ENCODE results near the gene AFG1L.
"Not testable (repeated sequence)": the region's sequence is repeated elsewhere in the genome, so short reads cannot be mapped to it uniquely, and the experiment has no call there.

The AFG1L gene

DNA sequence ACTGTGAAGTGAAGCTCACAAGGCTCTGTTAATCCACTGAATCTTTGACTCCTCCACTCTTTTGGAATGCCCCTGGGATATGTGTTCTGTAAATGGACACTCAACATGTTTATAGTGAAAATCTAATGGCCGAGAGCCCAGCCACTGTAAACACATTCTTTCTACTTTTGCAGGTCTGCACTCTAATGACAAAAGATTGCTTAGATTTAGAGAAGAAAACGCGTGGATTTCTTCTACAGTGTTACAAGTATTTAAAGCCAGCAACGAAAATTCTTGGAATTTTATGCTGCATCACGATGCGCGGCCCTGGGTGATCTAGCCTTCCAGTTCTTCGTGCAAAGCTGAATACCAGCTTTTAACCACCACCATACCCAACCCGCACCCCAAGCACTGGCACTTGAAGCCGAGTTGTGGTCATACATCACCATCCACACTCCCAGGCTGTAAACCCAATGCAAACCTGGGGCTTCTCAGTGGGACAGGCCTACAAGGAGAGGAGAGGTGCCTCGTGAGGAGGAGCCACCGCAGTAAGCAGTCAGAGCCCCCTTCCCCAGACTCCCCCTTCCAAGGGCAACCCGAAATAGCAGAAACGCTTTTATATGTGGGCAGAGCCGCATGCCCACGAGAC lies 262.1 kb downstream of the AFG1L start:
- DNase-seq (ENCODE audit: low read depth, low spot score): no peak
- TF ChIP-seq FOXP2 (optimal IDR thresholded peaks at IDR 0.05; ENCODE audit: control extremely low read depth, extremely low read length, insufficient read depth): no peak
- TF ChIP-seq EZH2 (IDR thresholded peaks at IDR 0.05): no peak
- no peak for TF ChIP-seq POLR2AphosphoS5 (IDR thresholded peaks at IDR 0.05; ENCODE audit: borderline replicate concordance, low read depth, low read length)
- Histone ChIP-seq H3K9me3 (ENCODE audit: low read depth, low read length) (no peaks in the 10 kb centered on the region), H3K36me3 (ENCODE audit: insufficient read depth, low read length) (peaks cover 3% of the 10 kb centered on the region; the same call in 1 of the 2 replicates), H3K27ac (peak overlapping the region; percentile 97; the same call in 1 of the 2 replicates), H3K9ac (ENCODE audit: insufficient read length) (peak overlapping the region; percentile 89), H3K4me3 (peak overlapping the region; percentile 94)

DNA sequence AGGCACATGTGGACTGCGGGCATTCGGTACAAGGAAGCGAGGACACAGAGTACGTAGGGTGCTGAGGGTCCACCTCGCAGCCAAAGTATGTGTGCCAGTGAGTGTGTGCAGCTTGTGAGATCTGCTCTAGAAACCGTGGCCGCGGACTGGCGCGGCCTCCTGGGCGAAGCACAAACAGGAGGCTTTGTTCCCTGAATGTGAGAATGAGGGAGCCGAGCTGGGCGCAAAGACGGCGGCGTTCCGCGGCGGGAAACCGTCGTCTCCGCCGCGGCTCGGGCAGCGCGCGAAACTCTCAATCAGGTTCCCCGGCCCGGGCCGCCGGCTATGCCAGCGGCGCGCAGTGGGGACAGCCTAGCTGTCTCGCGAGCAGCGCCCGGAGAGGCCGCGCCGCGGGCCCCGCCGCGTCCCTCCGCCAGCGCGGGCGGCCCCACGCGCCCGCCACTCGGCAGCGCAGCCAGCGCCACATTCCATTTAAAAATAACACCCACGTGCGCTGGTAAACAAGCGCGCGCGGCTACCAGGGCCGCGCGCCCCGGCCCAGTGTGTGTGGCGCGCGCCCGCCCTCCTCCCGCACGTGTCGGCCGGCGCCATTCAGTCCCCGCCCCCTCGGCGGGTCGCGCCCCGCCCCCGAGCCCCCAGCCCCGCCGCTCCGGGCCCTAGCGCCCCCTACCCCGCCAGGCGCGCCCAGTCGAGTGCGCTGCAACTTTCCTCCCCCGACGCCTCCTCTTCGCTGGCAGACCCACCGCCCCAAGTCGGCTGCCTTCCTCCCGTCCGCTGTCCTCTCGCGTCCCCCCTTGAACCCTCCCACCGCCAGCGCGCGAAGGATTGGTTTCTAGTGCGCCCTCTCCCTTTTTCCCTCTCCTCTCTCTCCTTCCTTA lies 262.9 kb downstream of the AFG1L start:
- DNase-seq (ENCODE audit: low read depth, low spot score): no peak
- Histone ChIP-seq H3K36me3 (ENCODE audit: insufficient read depth, low read length) (peaks cover 3% of the 10 kb centered on the region; the same call in 1 of the 2 replicates), H3K4me3 (peak overlapping the region; percentile 94), H3K9me3 (ENCODE audit: low read depth, low read length) (no peaks in the 10 kb centered on the region), H3K27ac (peak overlapping the region; percentile 97), H3K9ac (ENCODE audit: insufficient read length) (peak overlapping the region; percentile 89)
- TF ChIP-seq EZH2 (IDR thresholded peaks at IDR 0.05) (no peak), POLR2AphosphoS5 (IDR thresholded peaks at IDR 0.05; ENCODE audit: borderline replicate concordance, low read depth, low read length) (peak; percentile 31; the same call in 1 of the 2 replicates)

DNA sequence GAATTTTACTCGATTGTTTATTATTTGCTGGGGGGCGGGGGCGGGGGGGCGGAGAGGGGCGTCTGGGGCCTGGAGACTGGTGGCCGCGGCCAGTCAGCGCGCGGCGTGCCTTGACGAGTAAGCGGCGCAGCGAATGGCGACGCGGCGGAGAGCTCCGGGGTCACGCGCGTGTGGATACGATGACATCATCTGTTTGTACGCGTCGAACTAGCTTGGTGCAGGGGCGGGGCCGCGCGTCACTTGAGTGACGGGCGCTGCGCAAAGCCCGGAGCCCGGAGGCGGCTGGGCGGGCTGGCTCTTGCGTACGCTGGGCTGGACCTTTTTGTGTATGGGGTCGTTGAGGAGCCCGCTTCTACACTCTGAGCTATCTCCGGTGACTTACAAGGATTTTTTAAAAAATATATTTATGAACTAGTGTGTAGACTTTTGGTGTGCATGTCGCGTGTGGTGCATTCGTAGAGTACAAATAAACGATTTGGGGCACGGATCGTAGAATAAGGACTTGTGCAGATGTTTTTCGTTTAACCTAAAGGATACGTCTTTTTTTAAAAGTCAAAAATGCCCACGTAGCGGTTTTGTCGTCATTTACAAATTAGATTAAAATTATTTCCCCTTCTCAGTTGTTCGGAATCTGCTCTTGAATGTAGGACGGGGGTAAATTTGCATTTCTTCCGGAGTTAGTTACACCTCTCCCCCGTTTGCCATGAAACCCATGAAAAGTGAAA lies 263.7 kb downstream of the AFG1L start:
- Histone ChIP-seq H3K9me3 (ENCODE audit: low read depth, low read length) (no peaks in the 10 kb centered on the region), H3K4me3 (peak overlapping the region; percentile 94), H3K36me3 (ENCODE audit: insufficient read depth, low read length) (peaks cover 3% of the 10 kb centered on the region; the same call in 1 of the 2 replicates), H3K27ac (peak overlapping the region; percentile 97), H3K9ac (ENCODE audit: insufficient read length) (peak overlapping the region; percentile 89)
- peak; percentile 97 for DNase-seq (ENCODE audit: low read depth, low spot score)
- TF ChIP-seq POLR2AphosphoS5 (IDR thresholded peaks at IDR 0.05; ENCODE audit: borderline replicate concordance, low read depth, low read length) (peak; percentile 39; the same call in 1 of the 2 replicates), FOXP2 (optimal IDR thresholded peaks at IDR 0.05; ENCODE audit: control extremely low read depth, extremely low read length, insufficient read depth) (peak; percentile 99), EZH2 (IDR thresholded peaks at IDR 0.05) (no peak)

DNA sequence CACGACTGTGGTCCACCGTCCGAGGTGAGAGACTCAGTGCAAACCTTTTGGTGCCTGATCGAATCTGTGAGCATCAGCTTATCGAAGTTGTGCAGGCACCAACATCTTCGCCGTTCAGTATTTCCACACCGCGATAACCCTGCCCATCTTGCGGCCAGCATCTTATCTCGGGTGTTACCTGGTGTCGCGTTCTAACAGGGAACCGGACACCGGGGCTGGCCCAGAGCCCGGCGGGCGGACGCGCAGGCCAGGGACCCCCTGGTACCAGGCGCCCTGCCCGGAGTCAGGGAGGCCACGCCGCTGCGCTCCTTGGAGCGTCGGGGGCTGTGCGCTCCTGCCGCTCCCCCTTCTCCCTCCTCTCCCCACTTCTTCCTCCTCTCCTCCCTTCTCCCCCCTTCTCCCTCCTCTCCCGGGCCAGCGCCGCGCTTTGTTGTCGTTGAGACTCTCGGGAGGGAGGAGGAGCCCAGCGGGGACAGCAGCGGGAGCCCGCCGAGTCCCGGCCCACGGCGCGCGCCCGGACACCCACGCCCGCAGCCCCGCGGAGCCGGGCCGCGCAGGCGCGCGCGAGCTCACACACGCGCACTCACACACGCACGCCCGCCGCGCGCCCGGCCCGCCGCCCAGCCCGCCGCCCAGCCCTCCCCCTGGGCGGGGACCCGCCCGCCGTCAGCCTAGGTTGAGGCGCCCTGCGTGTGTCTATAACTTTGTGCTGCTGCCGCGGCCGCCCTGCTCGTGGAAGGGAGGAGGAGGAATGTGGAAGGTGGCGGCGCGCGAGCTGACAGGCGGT lies 264.4 kb downstream of the AFG1L start:
- peaks cover 3% of the 10 kb centered on the region; the same call in 1 of the 2 replicates for H3K36me3 ChIP-seq (ENCODE audit: insufficient read depth, low read length)
- TF ChIP-seq EZH2 (IDR thresholded peaks at IDR 0.05) (no peak), POLR2AphosphoS5 (IDR thresholded peaks at IDR 0.05; ENCODE audit: borderline replicate concordance, low read depth, low read length) (peak; percentile 77), FOXP2 (optimal IDR thresholded peaks at IDR 0.05; ENCODE audit: control extremely low read depth, extremely low read length, insufficient read depth) (peak; percentile 87)
- no peak for DNase-seq (ENCODE audit: low read depth, low spot score)
- H3K9ac ChIP-seq (ENCODE audit: insufficient read length): peak overlapping the region; percentile 85
- peak overlapping the region; percentile 94 for H3K4me3 ChIP-seq
- H3K9me3 ChIP-seq (ENCODE audit: low read depth, low read length): no peaks in the 10 kb centered on the region
- peak overlapping the region; percentile 73 for H3K27ac ChIP-seq

DNA sequence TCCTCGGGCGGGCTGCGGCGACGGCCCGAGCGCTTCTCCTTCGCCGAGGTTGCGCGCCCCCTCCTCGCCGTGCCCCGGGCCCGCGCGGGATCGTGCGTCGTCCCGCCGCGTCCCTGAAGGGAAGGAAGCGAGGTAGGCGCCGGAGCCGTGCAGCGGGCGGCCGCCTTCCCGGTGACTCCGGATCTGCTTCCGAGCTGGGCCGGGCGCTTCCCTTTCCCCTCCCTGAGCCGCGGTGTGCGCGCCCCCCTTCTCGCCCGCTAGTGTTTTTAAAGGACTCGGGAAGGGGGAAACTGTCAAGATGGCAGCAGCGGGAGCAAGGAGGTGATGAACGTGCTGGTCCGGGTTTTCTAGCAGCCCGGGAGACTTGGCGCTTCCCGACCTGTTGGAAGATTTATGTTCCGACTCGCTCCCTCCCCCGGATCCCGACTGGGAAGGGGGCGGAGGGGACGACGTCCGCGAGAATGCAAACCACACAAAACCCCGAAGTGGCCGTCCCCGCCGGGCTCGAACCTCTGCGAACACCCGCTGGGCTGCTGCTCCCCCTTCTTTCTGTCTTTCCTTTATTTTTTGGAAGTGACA lies 265.1 kb downstream of the AFG1L start:
- TF ChIP-seq POLR2AphosphoS5 (IDR thresholded peaks at IDR 0.05; ENCODE audit: borderline replicate concordance, low read depth, low read length): no peak; the same call in 1 of the 2 replicates
- no peak for TF ChIP-seq EZH2 (IDR thresholded peaks at IDR 0.05)
- no peak for TF ChIP-seq FOXP2 (optimal IDR thresholded peaks at IDR 0.05; ENCODE audit: control extremely low read depth, extremely low read length, insufficient read depth)
- peak overlapping the region; percentile 73 for H3K27ac ChIP-seq
- H3K4me3 ChIP-seq: peak overlapping the region; percentile 94
- H3K9ac ChIP-seq (ENCODE audit: insufficient read length): peak overlapping the region; percentile 83
- DNase-seq (ENCODE audit: low read depth, low spot score): no peak
- peaks cover 3% of the 10 kb centered on the region; the same call in 1 of the 2 replicates for H3K36me3 ChIP-seq (ENCODE audit: insufficient read depth, low read length)
- H3K9me3 ChIP-seq (ENCODE audit: low read depth, low read length): no peaks in the 10 kb centered on the region

DNA sequence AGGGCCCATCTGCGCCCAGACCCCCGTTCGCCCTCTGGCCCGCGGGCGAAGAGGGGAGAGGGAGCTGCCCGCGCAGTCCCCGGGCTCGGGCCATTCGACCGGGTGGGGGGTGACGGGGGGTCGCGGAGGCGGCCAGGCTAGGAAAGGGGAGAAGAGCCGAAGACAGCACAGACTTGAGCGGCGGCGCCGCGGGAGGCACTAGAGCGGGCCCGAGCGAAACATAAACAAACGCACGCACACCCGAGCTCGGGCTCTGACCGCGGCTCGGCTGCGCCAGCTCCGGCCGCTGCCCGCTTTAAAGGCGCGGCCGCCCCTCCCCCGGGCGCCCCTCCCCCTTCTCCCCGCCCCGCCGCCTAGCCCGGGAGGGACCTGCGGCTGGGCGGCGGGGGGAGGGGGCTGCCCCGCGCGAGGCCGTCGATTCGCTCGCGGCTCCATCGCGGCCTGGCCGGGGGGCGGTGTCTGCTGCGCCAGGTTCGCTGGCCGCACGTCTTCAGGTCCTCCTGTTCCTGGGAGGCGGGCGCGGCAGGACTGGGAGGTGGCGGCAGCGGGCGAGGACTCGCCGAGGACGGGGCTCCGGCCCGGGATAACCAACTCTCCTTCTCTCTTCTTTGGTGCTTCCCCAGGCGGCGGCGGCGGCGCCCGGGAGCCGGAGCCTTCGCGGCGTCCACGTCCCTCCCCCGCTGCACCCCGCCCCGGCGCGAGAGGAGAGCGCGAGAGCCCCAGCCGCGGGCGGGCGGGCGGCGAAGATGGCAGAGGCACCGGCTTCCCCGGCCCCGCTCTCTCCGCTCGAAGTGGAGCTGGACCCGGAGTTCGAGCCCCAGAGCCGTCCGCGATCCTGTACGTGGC lies 265.8 kb downstream of the AFG1L start, which contains the start of gene FOXO3:
FOXO3 (plus strand) TSS at position 455 of the 846 bp plus-strand sequence; CDS start at position 747, 292 bp downstream.
- no peak for TF ChIP-seq EZH2 (IDR thresholded peaks at IDR 0.05)
- TF ChIP-seq POLR2AphosphoS5 (IDR thresholded peaks at IDR 0.05; ENCODE audit: borderline replicate concordance, low read depth, low read length): peak; percentile 57; the same call in 1 of the 2 replicates
- Histone ChIP-seq H3K27ac (peak within 1 kb of the TSS; percentile 73), H3K9ac (ENCODE audit: insufficient read length) (peak within 1 kb of the TSS; percentile 83), H3K4me3 (peak within 1 kb of the TSS; percentile 94), H3K36me3 (ENCODE audit: insufficient read depth, low read length) (peaks cover 3% of the 10 kb centered on the region; the same call in 1 of the 2 replicates), H3K9me3 (ENCODE audit: low read depth, low read length) (no peaks in the 10 kb centered on the region)
- no peak for DNase-seq (ENCODE audit: low read depth, low spot score)

DNA sequence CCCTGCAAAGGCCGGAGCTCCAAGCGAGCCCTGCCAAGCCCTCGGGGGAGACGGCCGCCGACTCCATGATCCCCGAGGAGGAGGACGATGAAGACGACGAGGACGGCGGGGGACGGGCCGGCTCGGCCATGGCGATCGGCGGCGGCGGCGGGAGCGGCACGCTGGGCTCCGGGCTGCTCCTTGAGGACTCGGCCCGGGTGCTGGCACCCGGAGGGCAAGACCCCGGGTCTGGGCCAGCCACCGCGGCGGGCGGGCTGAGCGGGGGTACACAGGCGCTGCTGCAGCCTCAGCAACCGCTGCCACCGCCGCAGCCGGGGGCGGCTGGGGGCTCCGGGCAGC lies 266.4 kb downstream of the AFG1L start:
- H3K36me3 ChIP-seq (ENCODE audit: insufficient read depth, low read length); H3K27ac ChIP-seq; H3K9me3 ChIP-seq (ENCODE audit: low read depth, low read length); H3K9ac ChIP-seq (ENCODE audit: insufficient read length); DNase-seq (ENCODE audit: low read depth, low spot score): not testable (repeated sequence)
- peak overlapping the region; percentile 94 for H3K4me3 ChIP-seq
